ENCODE data around the gene XKR8. TPM values are rescaled to one million over a fixed set of nuclear protein-coding genes. Genes with fewer than 3 reads are reported as not detected.

XKR8 gene
- total and polyA plus RNA-seq, 9 of the 15 experiments (the other 6 are each of a cell fraction or from before 2014, with no cell fraction given), result 0.45 to 2.8 (median 1.7) TPM

GRCh38 chr1:27981145-27981544, 21.4 kb downstream of the XKR8 start:
- no TSS peak for BruUV-seq (replicated peaks)
- Histone ChIP-seq H3K4me3 (no peak overlapping the region), H3K4me1 (replicated peaks in 1 of 2; ENCODE audit: control insufficient read depth in 2 of 2, insufficient read depth in 2 of 2, low read length in 2 of 2) (peaks cover 5 to 18% of the 10 kb centered on the region in 2 experiments; a peak in 4 of 5 replicates), H4K20me1 (replicated peaks; ENCODE audit: control insufficient read depth, insufficient read depth, low read length) (no peaks in the 10 kb centered on the region), H3K36me3 (ENCODE audit: control insufficient read depth, insufficient read depth, low read length) (peaks cover 30% of the 10 kb centered on the region), H3K4me2 (ENCODE audit: insufficient read depth, low read length) (no peak overlapping the region), H2AFZ (ENCODE audit: low read depth, low read length) (no peak overlapping the region), H3K9me1 (ENCODE audit: control insufficient read depth, insufficient read depth, low read length) (no peaks in the 10 kb centered on the region), H3K27me3 (ENCODE audit: control insufficient read depth in 2 of 2, insufficient read depth in 2 of 2, low read length in 2 of 2) (no peaks in the 10 kb centered on the region), H3K27ac (ENCODE audit: extremely low read depth, low read depth, low read length) (no peak overlapping the region), H3K9ac (ENCODE audit: insufficient read depth in 1 of 2, low read depth in 2 of 2, low read length in 2 of 2) (no peak overlapping the region), H3K79me2 (ENCODE audit: control insufficient read depth, insufficient read depth, low read length) (no peaks in the 10 kb centered on the region), H3K9me3 (replicated peaks; ENCODE audit: control insufficient read depth, insufficient read depth, low read depth, low read length) (no peaks in the 10 kb centered on the region)
- in situ Hi-C loops (cut with MboI) (no loop called here), intact Hi-C loops (cut with micrococcal nuclease) (no loop called here)
- DNase-seq (ENCODE audit: extremely low read depth in 1 of 4, low spot score in 3 of 4) (peak in 1 of 4 experiments; percentile 3), FAIRE-seq (no peak), ATAC-seq (peak; percentile 14; the same call in 1 of the 3 replicates)
- TF ChIP-seq ZNF57 (CRISPR knock-in tag; IDR thresholded peaks at IDR 0.05) (no peak), SIN3B (IDR thresholded peaks at IDR 0.05; ENCODE audit: low read depth) (no peak), SETDB1 (IDR thresholded peaks at IDR 0.05; ENCODE audit: low read length) (no peak), RFX1 (IDR thresholded peaks at IDR 0.05) (peak; percentile 43; the same call in 1 of the 2 replicates), ARNT (IDR thresholded peaks at IDR 0.05) (no peak)
- ChIA-PET CTCF (ENCODE audit: low intra/inter-chr PET ratio) (interaction anchor here (2.6 to 2.7 kb wide), 2 partner anchors 41 to 124 kb away, joined by 11 to 44 read pairs; no protein-coding TSS in a partner anchor), POLR2A (interaction anchor here (3.0 kb wide), 1 partner anchor 10 kb away, joined by 13 read pairs; no protein-coding TSS in a partner anchor)
- WGBS (ENCODE audit: insufficient coverage, low coverage, missing lambda C conversion rate), result 68% methylated on average over 3 of the region's 3 CpGs

GRCh38 chr1:27990920-27991537, 31.3 kb downstream of the XKR8 start:
- H3K79me2 ChIP-seq (ENCODE audit: control insufficient read depth, insufficient read depth, low read length), result no peaks in the 10 kb centered on the region
- peak; percentile 61 for TF ChIP-seq FOSL1 (tag; conservative IDR thresholded peaks at IDR 0.05)
- no peak for TF ChIP-seq ZNF253 (CRISPR knock-in tag; conservative IDR thresholded peaks at IDR 0.05)
- no peaks in the 10 kb centered on the region for H3K9me3 ChIP-seq (replicated peaks; ENCODE audit: control insufficient read depth, insufficient read depth, low read depth, low read length)
- no peak for DNase-seq (ENCODE audit: extremely low read depth in 1 of 4, low spot score in 3 of 4)
- BruUV-seq (replicated peaks), result no TSS peak
- no peaks in the 10 kb centered on the region for H3K27me3 ChIP-seq (ENCODE audit: control insufficient read depth in 2 of 2, insufficient read depth in 2 of 2, low read length in 2 of 2)
- no peaks in the 10 kb centered on the region for H3K9me1 ChIP-seq (ENCODE audit: control insufficient read depth, insufficient read depth, low read length)
- H3K36me3 ChIP-seq (ENCODE audit: control insufficient read depth, insufficient read depth, low read length), result peaks cover 84% of the 10 kb centered on the region
- no peak overlapping the region for H3K27ac ChIP-seq (ENCODE audit: extremely low read depth, low read depth, low read length)
- H3K9ac ChIP-seq (ENCODE audit: insufficient read depth in 1 of 2, low read depth in 2 of 2, low read length in 2 of 2), result no peak overlapping the region
- intact Hi-C loops (cut with micrococcal nuclease) (no loop called here), in situ Hi-C loops (cut with MboI) (no loop called here)
- CTCF ChIA-PET (ENCODE audit: low intra/inter-chr PET ratio), result no interaction called here
- no peak overlapping the region for H2AFZ ChIP-seq (ENCODE audit: low read depth, low read length)
- FAIRE-seq, result no peak
- no peak for ATAC-seq
- H3K4me1 ChIP-seq (replicated peaks in 1 of 2; ENCODE audit: control insufficient read depth in 2 of 2, insufficient read depth in 2 of 2, low read length in 2 of 2), result no peaks in the 10 kb centered on the region
- POLR2A ChIA-PET, result interaction anchor here (0.7 to 1.1 kb wide), 3 partner anchors 9 to 46 kb away, joined by 3 to 4 read pairs (median 3); no protein-coding TSS in a partner anchor
- no peak overlapping the region for H3K4me3 ChIP-seq
- 83% methylated on average over 3 of the region's 3 CpGs for WGBS (ENCODE audit: insufficient coverage, low coverage, missing lambda C conversion rate)
- no peak overlapping the region for H3K4me2 ChIP-seq (ENCODE audit: insufficient read depth, low read length)
- no peaks in the 10 kb centered on the region for H4K20me1 ChIP-seq (replicated peaks; ENCODE audit: control insufficient read depth, insufficient read depth, low read length)
